ENCODE data around the gene RHBDL2.
A peak's percentile ranks its signal among the peaks of the same experiment; 100 is the strongest.
"Not testable (repeated sequence)": the region's sequence is repeated elsewhere in the genome, so short reads cannot be mapped to it uniquely, and the experiment has no call there.

The RHBDL2 gene

GRCh38 chr1:38873027-38873969 is 68.3 kb downstream of the RHBDL2 start, which contains the start of gene MYCBP:
Gene MYCBP, minus strand, starts transcription at chr1:38873348. Its CDS starts 43 bp downstream, at chr1:38873305.
- peak; percentile 95 for DNase-seq

DNA sequence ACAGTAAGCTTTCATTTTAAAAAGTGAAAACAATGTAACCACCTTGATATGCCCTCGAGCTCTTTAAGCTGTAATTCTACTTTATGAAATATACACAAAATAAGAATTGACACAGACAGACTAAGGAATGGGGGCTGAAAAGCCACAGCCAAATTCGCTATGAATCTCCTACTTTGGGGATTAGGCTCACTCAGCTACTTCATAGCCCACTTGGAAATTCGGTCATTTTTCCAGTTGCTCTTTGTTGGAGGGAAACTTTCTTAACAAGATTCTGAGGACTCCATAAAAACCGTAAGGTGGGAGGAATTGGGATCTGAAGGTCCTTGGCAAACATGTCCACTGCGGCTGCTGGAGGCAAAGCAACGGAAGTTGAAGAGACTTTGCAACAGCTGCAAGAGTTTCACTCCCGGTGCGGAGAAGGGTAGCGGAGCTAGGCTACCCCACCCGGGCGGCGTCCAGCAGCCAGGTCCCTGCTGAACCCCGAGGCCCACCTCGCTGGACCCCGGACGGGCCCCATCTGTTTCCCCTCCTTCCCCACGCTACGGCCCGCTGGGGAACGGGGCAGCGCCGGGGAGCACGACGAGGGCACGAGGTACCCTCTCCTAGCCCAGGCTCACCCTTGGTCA is 69.1 kb downstream of the RHBDL2 start:
- DNase-seq, result no peak

DNA sequence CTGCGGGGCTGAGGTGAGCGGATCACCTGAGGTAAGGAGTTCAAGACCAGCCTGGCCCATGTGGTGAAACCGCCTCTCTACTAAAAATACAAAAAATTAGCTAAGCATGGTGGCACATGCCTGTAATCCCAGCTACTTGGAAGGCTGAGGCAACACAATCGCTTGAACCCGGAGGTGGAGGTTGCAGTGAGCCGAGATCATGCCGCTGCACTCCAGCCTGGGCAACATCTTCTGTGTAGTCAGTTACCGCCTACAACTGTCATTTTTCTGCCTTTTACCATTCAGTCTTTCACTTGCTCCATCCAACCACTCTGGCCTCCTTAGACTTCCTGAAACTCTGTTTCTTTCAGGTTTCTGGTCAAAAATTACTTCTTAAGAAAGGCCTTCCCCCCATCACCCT is 70.6 kb downstream of the RHBDL2 start:
- peak; percentile 28 for DNase-seq

- no peak for DNase-seq
Observed at GRCh38 chr1:38867208-38867607, 74.4 kb downstream of the RHBDL2 start.

GRCh38 chr1:38865112-38865715 is 76.4 kb downstream of the RHBDL2 start:
- no peak for DNase-seq

DNA sequence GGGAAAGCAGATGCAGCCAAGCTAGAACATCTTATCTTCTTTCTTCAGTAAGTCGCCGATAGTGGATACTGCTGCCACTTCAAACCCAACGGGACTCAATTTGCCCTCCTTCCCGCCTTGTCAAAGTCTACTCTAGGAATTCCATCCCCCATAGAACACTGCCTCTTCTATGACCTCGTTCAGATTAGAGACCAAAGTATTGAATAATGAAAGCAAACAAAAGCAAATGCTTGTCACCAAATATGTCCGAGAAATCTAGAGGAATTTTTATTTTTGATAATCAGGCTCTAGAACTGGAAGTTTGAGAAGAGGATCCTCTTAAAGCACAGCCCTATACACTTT is 81.2 kb downstream of the RHBDL2 start:
- no peak for DNase-seq

- peak; percentile 95 for DNase-seq
Observed at GRCh38 chr1:38859561-38860453, 81.8 kb downstream of the RHBDL2 start, which contains the start of gene RRAGC. Gene RRAGC, minus strand, starts transcription at chr1:38859772. Its CDS starts 126 bp downstream, at chr1:38859646.

DNA sequence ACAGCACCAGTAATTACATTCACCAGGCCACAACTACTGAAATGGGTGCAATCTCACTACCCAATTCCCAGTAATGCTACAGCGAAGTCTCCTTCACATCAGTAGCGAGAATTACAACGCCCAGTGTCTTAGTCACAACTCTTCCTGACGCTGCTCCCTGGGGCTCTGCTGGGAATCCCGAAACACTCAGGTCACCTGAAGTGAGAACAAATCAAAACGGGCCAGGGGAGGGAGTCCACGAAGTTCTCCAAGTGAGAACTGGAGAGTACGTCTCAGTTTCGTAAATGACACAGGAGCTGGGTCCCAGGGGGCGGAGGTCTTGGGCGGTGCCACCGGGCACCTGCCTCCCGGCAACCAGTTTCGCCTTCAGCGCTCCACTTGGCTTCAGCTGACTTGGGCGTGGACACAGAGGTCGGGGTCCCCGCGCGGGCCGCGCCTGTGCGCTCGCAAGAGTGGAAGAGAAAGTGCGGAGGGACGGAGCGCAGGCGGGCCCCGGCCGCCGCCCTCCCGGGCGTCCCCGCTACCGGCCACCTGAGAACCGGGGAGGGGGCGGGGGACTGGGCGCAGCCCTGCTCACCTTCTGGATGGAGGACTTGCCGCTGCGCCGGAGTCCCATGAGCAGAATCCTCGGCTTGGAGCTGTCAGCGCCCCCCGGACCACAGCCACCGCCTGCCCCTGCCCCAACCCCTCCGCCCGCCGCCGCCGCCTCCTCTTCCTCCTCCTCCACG is 82.6 kb downstream of the RHBDL2 start:
- DNase-seq, result no peak

- DNase-seq, result no peak
Observed at GRCh38 chr1:38852780-38853179, 88.8 kb downstream of the RHBDL2 start.

DNA sequence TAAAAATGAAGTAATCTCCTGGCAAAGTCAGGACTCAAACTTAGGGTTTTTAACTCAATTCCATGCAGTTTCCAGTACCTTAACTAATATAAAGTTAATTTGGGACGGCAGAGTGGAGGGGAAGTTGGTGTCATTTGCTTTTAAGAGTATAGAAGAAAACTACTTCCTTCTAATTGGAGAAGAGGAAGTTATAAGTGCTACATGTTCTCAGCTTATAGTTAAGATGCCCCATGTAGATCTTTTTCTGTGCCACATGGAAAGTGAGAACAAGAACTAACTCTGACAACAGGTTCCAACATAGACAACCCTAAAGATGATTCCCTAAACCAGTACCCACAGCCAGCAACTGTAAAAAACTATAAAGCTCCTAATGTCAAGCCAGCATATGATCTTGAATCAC is 93.6 kb downstream of the RHBDL2 start:
- DNase-seq, result peak; percentile 95

DNA sequence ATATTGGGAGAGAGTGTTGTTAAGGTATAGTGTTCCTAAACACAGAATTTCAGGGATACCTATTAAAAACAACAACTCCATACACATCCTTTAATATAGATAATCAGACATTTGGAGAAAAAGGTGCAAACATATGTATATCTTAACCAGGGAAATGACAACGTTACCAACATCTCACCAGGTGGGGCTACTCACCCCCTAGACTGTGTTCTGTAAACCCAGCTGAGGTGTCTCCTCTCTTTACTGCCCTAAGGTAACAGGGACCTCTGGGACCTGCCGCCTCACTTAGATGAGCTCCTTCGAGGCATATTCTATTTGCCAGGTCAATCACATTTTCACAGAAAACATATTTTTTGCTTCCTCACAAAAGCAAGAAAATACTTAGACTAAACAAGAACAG is 95.4 kb downstream of the RHBDL2 start:
- DNase-seq, result no peak

GRCh38 chr1:38845088-38845487 is 96.5 kb downstream of the RHBDL2 start:
- DNase-seq, result not testable (repeated sequence)

DNA sequence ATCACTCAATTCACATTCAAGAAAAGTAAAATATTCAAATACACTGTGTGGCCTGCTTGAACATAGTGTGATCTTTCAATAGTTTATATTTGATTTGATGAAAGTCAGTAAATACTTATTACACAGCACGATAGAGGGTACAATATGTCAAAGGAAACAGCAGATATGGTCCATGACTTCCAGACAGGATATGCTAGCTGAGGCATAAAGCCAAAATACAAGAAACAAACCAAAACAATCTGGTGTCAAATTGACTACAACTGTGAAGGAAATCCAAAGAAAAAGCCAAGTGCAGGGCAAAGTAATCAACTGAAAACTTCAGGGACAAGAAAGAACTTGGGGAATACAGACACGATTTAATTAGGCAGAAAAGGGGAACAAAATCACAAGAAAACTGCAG is 101.3 kb downstream of the RHBDL2 start:
- no peak for DNase-seq

DNA sequence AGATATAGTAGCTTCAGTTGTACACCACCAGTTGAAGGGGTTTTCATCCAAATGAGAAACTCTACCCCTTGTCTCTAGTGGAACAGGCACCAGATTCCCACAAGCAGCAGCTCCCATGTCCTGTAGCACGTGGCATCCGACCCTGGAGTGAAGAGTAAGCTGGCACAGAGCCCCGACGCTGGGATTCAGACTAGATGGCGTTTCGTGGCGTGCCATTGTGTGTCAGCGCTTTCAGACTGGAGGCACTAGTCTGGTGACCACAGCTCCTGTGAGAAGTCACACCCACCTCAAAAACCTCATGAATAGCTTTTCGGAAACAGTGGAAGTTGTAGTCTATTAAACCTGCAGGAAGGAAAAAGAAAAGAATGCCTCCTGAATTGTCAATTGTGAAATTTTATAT is 102.3 kb downstream of the RHBDL2 start:
- DNase-seq, result no peak

- peak; percentile 52 for DNase-seq
Observed at GRCh38 chr1:38836316-38836715, 105.3 kb downstream of the RHBDL2 start.

All from MV-4-11 (cell line).